B cell (primary cell): ENCODE results near the gene APRT.

Source experiments
- EZH2 ChIP-seq: IDR thresholded peaks from 2 replicates; pipeline ENCODE4 v1.6.1; 2012; ENCODE audit warnings: borderline replicate concordance, low read depth, mild to moderate bottlenecking, moderate library complexity, low read length; ENCODE audit not compliant: insufficient read depth, poor library complexity, severe bottlenecking
- TF ChIP-seq, protein P1 (sequence below): fragments of 200-600 bp; IDR thresholded peaks from one replicate; pipeline ENCODE4 v1.8.0; 2022; ENCODE audit warnings: antibody characterized with exemption, mild to moderate bottlenecking

- no peak for TF ChIP-seq EZH2
- TF ChIP-seq, protein P1, sequence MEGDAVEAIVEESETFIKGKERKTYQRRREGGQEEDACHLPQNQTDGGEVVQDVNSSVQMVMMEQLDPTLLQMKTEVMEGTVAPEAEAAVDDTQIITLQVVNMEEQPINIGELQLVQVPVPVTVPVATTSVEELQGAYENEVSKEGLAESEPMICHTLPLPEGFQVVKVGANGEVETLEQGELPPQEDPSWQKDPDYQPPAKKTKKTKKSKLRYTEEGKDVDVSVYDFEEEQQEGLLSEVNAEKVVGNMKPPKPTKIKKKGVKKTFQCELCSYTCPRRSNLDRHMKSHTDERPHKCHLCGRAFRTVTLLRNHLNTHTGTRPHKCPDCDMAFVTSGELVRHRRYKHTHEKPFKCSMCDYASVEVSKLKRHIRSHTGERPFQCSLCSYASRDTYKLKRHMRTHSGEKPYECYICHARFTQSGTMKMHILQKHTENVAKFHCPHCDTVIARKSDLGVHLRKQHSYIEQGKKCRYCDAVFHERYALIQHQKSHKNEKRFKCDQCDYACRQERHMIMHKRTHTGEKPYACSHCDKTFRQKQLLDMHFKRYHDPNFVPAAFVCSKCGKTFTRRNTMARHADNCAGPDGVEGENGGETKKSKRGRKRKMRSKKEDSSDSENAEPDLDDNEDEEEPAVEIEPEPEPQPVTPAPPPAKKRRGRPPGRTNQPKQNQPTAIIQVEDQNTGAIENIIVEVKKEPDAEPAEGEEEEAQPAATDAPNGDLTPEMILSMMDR: no peak
These were observed 16.0 kb upstream of the APRT start for GRCh38 chr16:88827727-88828126.
